Measurements from ENCODE around the gene MACROD2.

The MACROD2 gene

DNA sequence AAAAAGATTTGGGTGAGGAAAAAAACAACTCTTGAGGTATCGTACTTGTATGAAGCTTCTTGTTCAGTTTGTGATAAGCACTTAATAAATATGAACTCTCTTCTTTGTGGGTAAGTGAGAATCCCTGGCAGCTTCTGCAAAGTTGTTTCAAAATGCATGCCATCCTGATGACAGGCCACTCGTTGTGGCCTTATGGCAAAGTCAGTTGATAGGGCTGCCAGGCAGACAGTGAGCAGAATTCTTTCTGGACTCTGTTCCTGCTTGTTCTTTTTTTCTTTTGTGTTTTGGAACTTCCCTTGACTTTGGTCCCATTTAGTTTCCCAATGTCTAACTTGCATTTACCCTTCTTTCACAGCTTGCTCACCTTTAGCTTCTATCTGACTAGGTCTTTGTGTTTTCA, 1325.6 kb downstream of the MACROD2 start:
- no peaks in the 10 kb centered on the region for H3K27me3 ChIP-seq (ENCODE audit: insufficient read depth, insufficient read length)
- no peak overlapping the region for H3K4me3 ChIP-seq (ENCODE audit: insufficient read length, low read depth)
- TF ChIP-seq ZNF274 (IDR thresholded peaks at IDR 0.05; ENCODE audit: low read depth, low read length) (no peak), YY1 (IDR thresholded peaks at IDR 0.05; ENCODE audit: insufficient read depth, insufficient read length) (no peak), SUZ12 (IDR thresholded peaks at IDR 0.05; ENCODE audit: extremely low read depth, insufficient read depth, insufficient read length) (no peak)
- H3K9ac ChIP-seq (ENCODE audit: insufficient read length, low read depth) = no peak overlapping the region
- no peaks in the 10 kb centered on the region for H3K36me3 ChIP-seq (ENCODE audit: insufficient read depth, insufficient read length, low read length)
- H3K4me1 ChIP-seq (ENCODE audit: insufficient read depth, insufficient read length) = no peaks in the 10 kb centered on the region
- DNase-seq (ENCODE audit: low read depth, low spot score) = no peak
- no peaks in the 10 kb centered on the region for H3K9me3 ChIP-seq (ENCODE audit: insufficient read depth, low read length)

DNA sequence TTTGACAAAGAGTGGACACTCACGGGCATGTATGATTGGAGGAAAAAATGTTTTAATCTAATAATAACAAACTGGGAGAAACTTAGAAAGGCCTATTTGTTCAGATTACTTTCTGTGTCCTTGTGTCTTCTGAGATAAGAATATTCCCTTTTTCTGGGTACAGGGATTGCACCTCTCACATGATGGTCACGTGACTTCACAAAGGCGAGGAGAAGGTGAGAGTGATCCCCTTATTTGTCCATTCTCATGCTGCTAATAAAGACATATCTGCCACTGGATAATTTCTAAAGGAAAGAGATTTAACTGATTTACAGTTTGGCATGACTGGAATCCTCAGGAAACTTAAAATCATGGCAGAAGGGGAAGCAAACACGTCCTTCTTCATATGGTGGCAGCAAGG, 1331.8 kb downstream of the MACROD2 start:
- no peaks in the 10 kb centered on the region for H3K36me3 ChIP-seq (ENCODE audit: insufficient read depth, insufficient read length, low read length)
- TF ChIP-seq ZNF274 (IDR thresholded peaks at IDR 0.05; ENCODE audit: low read depth, low read length) = no peak
- TF ChIP-seq YY1 (IDR thresholded peaks at IDR 0.05; ENCODE audit: insufficient read depth, insufficient read length) = no peak
- TF ChIP-seq SUZ12 (IDR thresholded peaks at IDR 0.05; ENCODE audit: extremely low read depth, insufficient read depth, insufficient read length) = no peak
- H3K4me1 ChIP-seq (ENCODE audit: insufficient read depth, insufficient read length) = no peaks in the 10 kb centered on the region
- no peaks in the 10 kb centered on the region for H3K27me3 ChIP-seq (ENCODE audit: insufficient read depth, insufficient read length)
- no peak overlapping the region for H3K4me3 ChIP-seq (ENCODE audit: insufficient read length, low read depth)
- no peak for DNase-seq (ENCODE audit: low read depth, low spot score)
- no peak overlapping the region for H3K9ac ChIP-seq (ENCODE audit: insufficient read length, low read depth)
- no peaks in the 10 kb centered on the region for H3K9me3 ChIP-seq (ENCODE audit: insufficient read depth, low read length)

GRCh38 chr20:15328084-15328483, 1332.8 kb downstream of the MACROD2 start:
- Histone ChIP-seq H3K4me3 (ENCODE audit: insufficient read length, low read depth) (no peak overlapping the region), H3K9ac (ENCODE audit: insufficient read length, low read depth) (no peak overlapping the region), H3K4me1 (ENCODE audit: insufficient read depth, insufficient read length) (no peaks in the 10 kb centered on the region), H3K36me3 (ENCODE audit: insufficient read depth, insufficient read length, low read length) (no peaks in the 10 kb centered on the region), H3K27me3 (ENCODE audit: insufficient read depth, insufficient read length) (no peaks in the 10 kb centered on the region), H3K9me3 (ENCODE audit: insufficient read depth, low read length) (no peaks in the 10 kb centered on the region)
- TF ChIP-seq YY1 (IDR thresholded peaks at IDR 0.05; ENCODE audit: insufficient read depth, insufficient read length) = no peak
- TF ChIP-seq SUZ12 (IDR thresholded peaks at IDR 0.05; ENCODE audit: extremely low read depth, insufficient read depth, insufficient read length) = no peak
- no peak for TF ChIP-seq ZNF274 (IDR thresholded peaks at IDR 0.05; ENCODE audit: low read depth, low read length)
- no peak for DNase-seq (ENCODE audit: low read depth, low spot score)

DNA sequence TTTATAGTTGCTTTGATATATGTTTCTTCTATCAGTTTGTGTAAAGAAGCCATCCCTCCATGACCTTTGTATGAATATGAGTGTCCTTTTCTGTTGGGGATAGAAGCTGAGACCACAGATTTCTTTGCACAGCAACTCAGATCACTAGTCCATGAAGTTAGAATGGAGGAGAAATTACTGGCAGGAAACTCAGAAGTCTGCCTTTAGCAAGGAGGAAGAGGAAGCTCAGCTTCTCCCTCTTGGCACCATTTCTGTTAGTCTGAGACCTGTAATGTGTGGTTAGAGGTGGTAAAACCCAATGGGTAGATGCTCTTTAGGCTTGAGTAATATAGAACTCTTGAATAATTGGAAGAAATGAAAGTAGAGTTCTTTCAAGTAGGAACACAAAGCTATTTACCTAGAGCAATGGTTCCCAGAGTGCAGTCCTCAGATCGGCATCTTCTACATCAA, 1337.4 kb downstream of the MACROD2 start:
- DNase-seq (ENCODE audit: low read depth, low spot score) = no peak
- H3K4me1 ChIP-seq (ENCODE audit: insufficient read depth, insufficient read length) = no peaks in the 10 kb centered on the region
- H3K36me3 ChIP-seq (ENCODE audit: insufficient read depth, insufficient read length, low read length) = no peaks in the 10 kb centered on the region
- no peak overlapping the region for H3K9ac ChIP-seq (ENCODE audit: insufficient read length, low read depth)
- H3K4me3 ChIP-seq (ENCODE audit: insufficient read length, low read depth) = no peak overlapping the region
- no peaks in the 10 kb centered on the region for H3K9me3 ChIP-seq (ENCODE audit: insufficient read depth, low read length)
- no peak for TF ChIP-seq ZNF274 (IDR thresholded peaks at IDR 0.05; ENCODE audit: low read depth, low read length)
- no peak for TF ChIP-seq SUZ12 (IDR thresholded peaks at IDR 0.05; ENCODE audit: extremely low read depth, insufficient read depth, insufficient read length)
- no peak for TF ChIP-seq YY1 (IDR thresholded peaks at IDR 0.05; ENCODE audit: insufficient read depth, insufficient read length)
- no peaks in the 10 kb centered on the region for H3K27me3 ChIP-seq (ENCODE audit: insufficient read depth, insufficient read length)

DNA sequence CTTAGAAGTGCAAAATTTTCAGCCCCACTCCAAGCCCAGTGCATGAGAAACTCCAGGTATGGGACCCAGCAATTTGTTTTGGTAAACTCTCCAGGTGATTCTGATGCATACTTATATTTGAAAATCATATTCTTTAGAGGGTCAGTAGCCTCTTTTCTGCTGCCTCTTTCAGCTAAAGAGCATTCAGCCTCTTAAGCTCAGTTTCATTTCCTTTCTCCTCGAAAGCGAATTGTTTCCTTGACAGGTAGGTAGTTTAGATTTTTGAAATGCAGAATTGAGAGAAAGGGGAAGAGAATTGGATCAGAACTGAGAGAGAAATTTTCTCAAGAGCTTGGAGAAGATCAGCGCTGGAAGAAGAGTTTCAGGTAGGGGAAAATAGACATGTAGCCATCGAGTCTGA, 1337.9 kb downstream of the MACROD2 start:
- no peak overlapping the region for H3K9ac ChIP-seq (ENCODE audit: insufficient read length, low read depth)
- no peaks in the 10 kb centered on the region for H3K4me1 ChIP-seq (ENCODE audit: insufficient read depth, insufficient read length)
- no peak for DNase-seq (ENCODE audit: low read depth, low spot score)
- no peak overlapping the region for H3K4me3 ChIP-seq (ENCODE audit: insufficient read length, low read depth)
- H3K9me3 ChIP-seq (ENCODE audit: insufficient read depth, low read length) = no peaks in the 10 kb centered on the region
- H3K36me3 ChIP-seq (ENCODE audit: insufficient read depth, insufficient read length, low read length) = no peaks in the 10 kb centered on the region
- no peaks in the 10 kb centered on the region for H3K27me3 ChIP-seq (ENCODE audit: insufficient read depth, insufficient read length)
- TF ChIP-seq SUZ12 (IDR thresholded peaks at IDR 0.05; ENCODE audit: extremely low read depth, insufficient read depth, insufficient read length) (no peak), ZNF274 (IDR thresholded peaks at IDR 0.05; ENCODE audit: low read depth, low read length) (no peak), YY1 (IDR thresholded peaks at IDR 0.05; ENCODE audit: insufficient read depth, insufficient read length) (no peak)

DNA sequence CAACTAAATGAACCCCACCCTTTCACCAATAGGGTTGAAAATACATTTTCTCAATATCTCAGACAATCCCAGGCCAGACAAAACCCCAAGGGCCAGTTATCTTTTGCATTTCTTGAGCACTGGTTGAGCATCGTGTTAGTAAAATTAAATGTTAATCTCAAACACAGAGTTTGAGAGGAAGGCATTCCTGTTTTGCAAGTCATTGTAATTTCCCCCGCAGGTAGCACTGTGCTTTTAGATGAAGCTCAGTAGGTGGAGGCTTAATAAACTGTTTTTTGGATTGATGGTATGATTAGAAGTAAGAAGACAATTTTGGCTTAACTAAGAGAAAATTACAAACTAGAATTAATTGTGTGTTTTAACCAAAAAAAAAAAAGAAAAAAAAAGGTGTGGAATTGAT, 1340.7 kb downstream of the MACROD2 start:
- H3K9me3 ChIP-seq (ENCODE audit: insufficient read depth, low read length) = no peaks in the 10 kb centered on the region
- H3K4me1 ChIP-seq (ENCODE audit: insufficient read depth, insufficient read length) = no peaks in the 10 kb centered on the region
- H3K9ac ChIP-seq (ENCODE audit: insufficient read length, low read depth) = no peak overlapping the region
- H3K4me3 ChIP-seq (ENCODE audit: insufficient read length, low read depth) = no peak overlapping the region
- TF ChIP-seq ZNF274 (IDR thresholded peaks at IDR 0.05; ENCODE audit: low read depth, low read length) (no peak), YY1 (IDR thresholded peaks at IDR 0.05; ENCODE audit: insufficient read depth, insufficient read length) (no peak), SUZ12 (IDR thresholded peaks at IDR 0.05; ENCODE audit: extremely low read depth, insufficient read depth, insufficient read length) (no peak)
- no peaks in the 10 kb centered on the region for H3K36me3 ChIP-seq (ENCODE audit: insufficient read depth, insufficient read length, low read length)
- H3K27me3 ChIP-seq (ENCODE audit: insufficient read depth, insufficient read length) = no peaks in the 10 kb centered on the region
- no peak for DNase-seq (ENCODE audit: low read depth, low spot score)

GRCh38 chr20:15336536-15336935, 1341.2 kb downstream of the MACROD2 start:
- Histone ChIP-seq H3K4me1 (ENCODE audit: insufficient read depth, insufficient read length) (no peaks in the 10 kb centered on the region), H3K9ac (ENCODE audit: insufficient read length, low read depth) (no peak overlapping the region), H3K27me3 (ENCODE audit: insufficient read depth, insufficient read length) (no peaks in the 10 kb centered on the region), H3K36me3 (ENCODE audit: insufficient read depth, insufficient read length, low read length) (no peaks in the 10 kb centered on the region), H3K4me3 (ENCODE audit: insufficient read length, low read depth) (no peak overlapping the region), H3K9me3 (ENCODE audit: insufficient read depth, low read length) (no peaks in the 10 kb centered on the region)
- TF ChIP-seq SUZ12 (IDR thresholded peaks at IDR 0.05; ENCODE audit: extremely low read depth, insufficient read depth, insufficient read length) (no peak), ZNF274 (IDR thresholded peaks at IDR 0.05; ENCODE audit: low read depth, low read length) (no peak), YY1 (IDR thresholded peaks at IDR 0.05; ENCODE audit: insufficient read depth, insufficient read length) (no peak)
- no peak for DNase-seq (ENCODE audit: low read depth, low spot score)
